ENCODE results near the gene TMEM41B. TPM values are rescaled to one million over a fixed set of nuclear protein-coding genes. Genes with fewer than 3 reads are reported as not detected.

The TMEM41B gene
- total RNA-seq, 1 experiment from 2014 or later: 55.1 TPM

GRCh38 chr11:9293646-9294045 is 20.7 kb downstream of the TMEM41B start:
- no TSS peak for BruUV-seq (replicated peaks)
- Histone ChIP-seq H3K36me3 (ENCODE audit: insufficient read depth, low read length, poor library complexity, severe bottlenecking) (peaks cover 8% of the 10 kb centered on the region), H3K4me1 (ENCODE audit: insufficient read depth, low read length, poor library complexity, severe bottlenecking) (no peaks in the 10 kb centered on the region), H3K27me3 (replicated peaks; ENCODE audit: insufficient read depth, low read depth, low read length, poor library complexity) (no peaks in the 10 kb centered on the region), H3K9me3 (ENCODE audit: low read depth, low read length, poor library complexity, severe bottlenecking) (no peaks in the 10 kb centered on the region), H3K27ac (ENCODE audit: low read depth, low read length, poor library complexity, severe bottlenecking) (no peak overlapping the region), H3K4me3 (ENCODE audit: low read depth, low read length, poor library complexity, severe bottlenecking) (no peak overlapping the region)
- no peak for TF ChIP-seq EZH2 (IDR thresholded peaks at IDR 0.05; ENCODE audit: borderline replicate concordance, low read depth, low read length, poor library complexity, severe bottlenecking)
- TF ChIP-seq, protein P1, sequence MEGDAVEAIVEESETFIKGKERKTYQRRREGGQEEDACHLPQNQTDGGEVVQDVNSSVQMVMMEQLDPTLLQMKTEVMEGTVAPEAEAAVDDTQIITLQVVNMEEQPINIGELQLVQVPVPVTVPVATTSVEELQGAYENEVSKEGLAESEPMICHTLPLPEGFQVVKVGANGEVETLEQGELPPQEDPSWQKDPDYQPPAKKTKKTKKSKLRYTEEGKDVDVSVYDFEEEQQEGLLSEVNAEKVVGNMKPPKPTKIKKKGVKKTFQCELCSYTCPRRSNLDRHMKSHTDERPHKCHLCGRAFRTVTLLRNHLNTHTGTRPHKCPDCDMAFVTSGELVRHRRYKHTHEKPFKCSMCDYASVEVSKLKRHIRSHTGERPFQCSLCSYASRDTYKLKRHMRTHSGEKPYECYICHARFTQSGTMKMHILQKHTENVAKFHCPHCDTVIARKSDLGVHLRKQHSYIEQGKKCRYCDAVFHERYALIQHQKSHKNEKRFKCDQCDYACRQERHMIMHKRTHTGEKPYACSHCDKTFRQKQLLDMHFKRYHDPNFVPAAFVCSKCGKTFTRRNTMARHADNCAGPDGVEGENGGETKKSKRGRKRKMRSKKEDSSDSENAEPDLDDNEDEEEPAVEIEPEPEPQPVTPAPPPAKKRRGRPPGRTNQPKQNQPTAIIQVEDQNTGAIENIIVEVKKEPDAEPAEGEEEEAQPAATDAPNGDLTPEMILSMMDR (conservative IDR thresholded peaks at IDR 0.05; ENCODE audit: low read depth, low read length): no peak
- no peak for DNase-seq (ENCODE audit: low spot score)
- ChIA-PET CTCF (no interaction called here), POLR2A (ENCODE audit: low non-redundant PET) (no interaction called here)
- intact Hi-C loops (cut with micrococcal nuclease; ENCODE audit: unreplicated experiment): no loop called here

DNA sequence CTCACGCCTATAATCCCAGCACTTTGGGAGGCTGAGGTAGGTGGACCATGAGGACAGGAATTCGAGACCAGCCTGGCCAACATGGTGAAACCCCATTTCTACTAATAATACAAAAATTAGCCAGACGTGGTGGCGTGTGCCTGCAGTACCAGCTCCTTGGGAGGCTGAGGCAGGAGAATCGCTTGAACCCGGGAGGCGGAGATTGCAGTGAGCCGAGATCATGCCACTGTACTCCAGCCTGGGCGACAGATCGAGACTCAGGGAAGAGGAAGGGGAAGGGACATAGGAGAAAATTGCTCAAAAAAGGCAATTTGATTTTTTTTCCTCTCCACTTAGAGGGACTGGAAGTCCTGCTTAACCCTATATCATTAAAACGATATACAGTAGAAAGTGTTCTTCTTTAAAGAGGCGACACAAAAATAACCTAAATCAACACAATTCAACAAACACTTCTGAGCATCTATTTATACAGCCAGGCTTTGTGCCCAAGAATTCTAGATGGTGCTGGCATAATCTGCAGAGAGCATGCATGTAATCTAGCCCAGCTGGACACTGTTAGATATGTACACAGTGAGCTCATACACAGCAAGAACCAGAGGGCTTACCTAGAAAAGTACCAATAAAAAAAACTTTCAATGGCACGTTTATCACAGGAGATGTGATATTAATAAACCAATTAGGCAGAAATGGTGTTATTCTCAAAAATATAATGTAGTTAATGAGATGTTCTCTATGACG is 28.4 kb downstream of the TMEM41B start:
- Histone ChIP-seq H3K4me1 (ENCODE audit: insufficient read depth, low read length, poor library complexity, severe bottlenecking) (no peaks in the 10 kb centered on the region), H3K4me3 (ENCODE audit: low read depth, low read length, poor library complexity, severe bottlenecking) (no peak overlapping the region), H3K27ac (ENCODE audit: low read depth, low read length, poor library complexity, severe bottlenecking) (no peak overlapping the region), H3K27me3 (replicated peaks; ENCODE audit: insufficient read depth, low read depth, low read length, poor library complexity) (no peaks in the 10 kb centered on the region), H3K9me3 (ENCODE audit: low read depth, low read length, poor library complexity, severe bottlenecking) (no peaks in the 10 kb centered on the region), H3K36me3 (ENCODE audit: insufficient read depth, low read length, poor library complexity, severe bottlenecking) (peaks cover 9% of the 10 kb centered on the region)
- POLR2A ChIA-PET (ENCODE audit: low non-redundant PET): no interaction called here
- intact Hi-C loops (cut with micrococcal nuclease; ENCODE audit: unreplicated experiment): no loop called here
- TF ChIP-seq EZH2 (IDR thresholded peaks at IDR 0.05; ENCODE audit: borderline replicate concordance, low read depth, low read length, poor library complexity, severe bottlenecking): no peak
- TF ChIP-seq, protein P1 (conservative IDR thresholded peaks at IDR 0.05; ENCODE audit: low read depth, low read length): no peak
- CTCF ChIA-PET: no interaction called here
- no TSS peak for BruUV-seq (replicated peaks)
- DNase-seq (ENCODE audit: low spot score): no peak

GRCh38 chr11:9280655-9281301 is 33.6 kb downstream of the TMEM41B start:
- H3K4me3 ChIP-seq (ENCODE audit: low read depth, low read length, poor library complexity, severe bottlenecking): no peak overlapping the region
- no peaks in the 10 kb centered on the region for H3K27me3 ChIP-seq (replicated peaks; ENCODE audit: insufficient read depth, low read depth, low read length, poor library complexity)
- TF ChIP-seq, protein P1 (conservative IDR thresholded peaks at IDR 0.05; ENCODE audit: low read depth, low read length): no peak
- no peak for TF ChIP-seq EZH2 (IDR thresholded peaks at IDR 0.05; ENCODE audit: borderline replicate concordance, low read depth, low read length, poor library complexity, severe bottlenecking)
- BruUV-seq (replicated peaks): no TSS peak
- H3K4me1 ChIP-seq (ENCODE audit: insufficient read depth, low read length, poor library complexity, severe bottlenecking): no peaks in the 10 kb centered on the region
- no peak overlapping the region for H3K27ac ChIP-seq (ENCODE audit: low read depth, low read length, poor library complexity, severe bottlenecking)
- POLR2A ChIA-PET (ENCODE audit: low non-redundant PET): no interaction called here
- H3K36me3 ChIP-seq (ENCODE audit: insufficient read depth, low read length, poor library complexity, severe bottlenecking): peaks cover 6% of the 10 kb centered on the region
- intact Hi-C loops (cut with micrococcal nuclease; ENCODE audit: unreplicated experiment): no loop called here
- CTCF ChIA-PET: no interaction called here
- DNase-seq (ENCODE audit: low spot score): peak; percentile 42
- no peaks in the 10 kb centered on the region for H3K9me3 ChIP-seq (ENCODE audit: low read depth, low read length, poor library complexity, severe bottlenecking)
